ENCODE results near the gene SORCS2. TPM values are rescaled to one million over a fixed set of nuclear protein-coding genes. Genes with fewer than 3 reads are reported as not detected.

Gene SORCS2
- total RNA-seq, 2 donors from 2014 or later, result 1.5 to 1.7 TPM

GRCh38 chr4:7625071-7625470, 432.7 kb downstream of the SORCS2 start:
- no peak overlapping the region for H3K4me3 ChIP-seq
- H3K27ac ChIP-seq, result no peak overlapping the region
- DNase-seq (ENCODE audit: low spot score), result no peak
- H3K9me3 ChIP-seq, result no peaks in the 10 kb centered on the region
- no peak for TF ChIP-seq CTCF (IDR thresholded peaks at IDR 0.05)
- peaks cover 0 to 15% of the 10 kb centered on the region in 2 donors for H3K4me1 ChIP-seq
- H3K27me3 ChIP-seq, result no peaks in the 10 kb centered on the region
- H3K36me3 ChIP-seq, result no peaks in the 10 kb centered on the region

- no peak overlapping the region for H3K4me3 ChIP-seq
- no peak for DNase-seq (ENCODE audit: low spot score)
- no peaks in the 10 kb centered on the region for H3K27me3 ChIP-seq
- no peak overlapping the region for H3K27ac ChIP-seq
- no peaks in the 10 kb centered on the region for H3K36me3 ChIP-seq
- peaks cover 0 to 27% of the 10 kb centered on the region in 2 donors for H3K4me1 ChIP-seq
- H3K9me3 ChIP-seq, result no peaks in the 10 kb centered on the region
- TF ChIP-seq CTCF (IDR thresholded peaks at IDR 0.05), result no peak
Observed at GRCh38 chr4:7626531-7626930, 434.2 kb downstream of the SORCS2 start.

- no peaks in the 10 kb centered on the region for H3K36me3 ChIP-seq
- TF ChIP-seq CTCF (IDR thresholded peaks at IDR 0.05), result no peak
- DNase-seq (ENCODE audit: low spot score), result no peak
Observed at GRCh38 chr4:7627251-7628250, 435.2 kb downstream of the SORCS2 start.

GRCh38 chr4:7628432-7628831, 436.1 kb downstream of the SORCS2 start:
- H3K27ac ChIP-seq, result no peak overlapping the region
- no peak for TF ChIP-seq CTCF (IDR thresholded peaks at IDR 0.05)
- peaks cover 0 to 44% of the 10 kb centered on the region in 2 donors for H3K4me1 ChIP-seq
- no peaks in the 10 kb centered on the region for H3K9me3 ChIP-seq
- no peak for DNase-seq (ENCODE audit: low spot score)
- H3K27me3 ChIP-seq, result no peaks in the 10 kb centered on the region
- no peaks in the 10 kb centered on the region for H3K36me3 ChIP-seq
- no peak overlapping the region for H3K4me3 ChIP-seq

More at GRCh38 chr4:7627251-7628250, 435.2 kb downstream of the SORCS2 start:
- Histone ChIP-seq H3K27ac (no peak overlapping the region), H3K9me3 (no peaks in the 10 kb centered on the region), H3K4me3 (no peak overlapping the region), H3K4me1 (peaks cover 0 to 37% of the 10 kb centered on the region in 2 donors), H3K27me3 (no peaks in the 10 kb centered on the region)

- H3K27me3 ChIP-seq, result no peaks in the 10 kb centered on the region
- H3K36me3 ChIP-seq, result no peaks in the 10 kb centered on the region
- H3K9me3 ChIP-seq, result no peaks in the 10 kb centered on the region
- peak overlapping the region; percentile 57 to 63 for H3K27ac ChIP-seq
- no peak overlapping the region for H3K4me3 ChIP-seq
- no peak for TF ChIP-seq CTCF (IDR thresholded peaks at IDR 0.05)
- H3K4me1 ChIP-seq, result peaks cover 0 to 38% of the 10 kb centered on the region in 2 donors
- no peak for DNase-seq (ENCODE audit: low spot score)
Observed at GRCh38 chr4:7629501-7630254, 437.3 kb downstream of the SORCS2 start.
